ENCODE measurements around the gene DKK2.
"Not testable (repeated sequence)": the region's sequence is repeated elsewhere in the genome, so short reads cannot be mapped to it uniquely, and the experiment has no call there.

The DKK2 gene

DNA sequence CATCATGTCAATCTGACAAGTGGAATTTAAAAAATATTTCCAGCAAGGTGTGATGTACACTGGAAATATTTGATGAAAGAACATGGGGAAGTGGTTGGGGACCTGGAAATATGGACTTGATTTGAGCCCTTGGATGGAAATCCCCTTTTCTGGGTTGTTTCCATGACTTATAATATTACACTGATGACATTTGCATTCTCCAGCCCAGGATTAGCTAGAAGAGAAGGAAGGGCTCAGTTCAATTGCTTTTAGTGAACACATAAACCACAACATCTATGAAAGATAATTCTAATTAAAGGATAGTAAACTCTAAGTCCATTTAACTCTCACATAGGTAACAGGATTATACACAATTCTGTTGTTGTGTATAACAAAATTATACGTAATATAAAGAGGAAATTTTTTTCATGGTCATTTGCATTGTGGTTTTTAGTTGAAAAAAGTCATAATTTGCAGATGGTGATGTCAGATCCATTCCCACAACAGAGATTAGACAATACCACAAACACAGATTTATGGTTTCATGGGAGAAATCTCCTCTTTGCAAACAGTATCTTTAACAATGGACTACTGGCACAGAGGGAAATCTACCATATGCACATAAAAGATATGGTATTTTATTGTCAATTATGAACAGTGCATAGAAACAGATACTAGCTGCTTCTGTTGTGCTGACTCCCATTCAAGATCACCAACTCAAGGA is 126.5 kb downstream of the DKK2 start:
- DNase-seq (ENCODE audit: low read depth) = no peak

DNA sequence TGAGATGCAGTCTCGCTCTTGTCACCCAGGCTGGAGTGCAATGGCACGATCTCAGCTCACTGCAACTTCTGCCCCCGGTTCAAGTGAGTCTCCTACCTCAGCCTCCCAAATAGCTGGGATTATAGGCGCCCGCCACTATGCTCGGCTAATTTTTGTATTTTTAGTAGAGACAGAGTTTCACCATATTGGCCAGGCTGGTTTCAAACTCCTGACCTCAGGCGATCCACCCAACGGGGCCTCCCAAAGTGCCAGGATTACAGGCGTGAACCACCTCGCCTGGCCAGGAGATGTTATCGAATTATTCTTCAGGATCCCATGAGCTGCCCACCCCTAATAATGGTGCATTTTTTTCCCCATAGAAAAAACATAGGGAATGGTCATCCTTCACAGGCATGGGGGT is 128.1 kb downstream of the DKK2 start:
- DNase-seq (ENCODE audit: low read depth) = not testable (repeated sequence)

DNA sequence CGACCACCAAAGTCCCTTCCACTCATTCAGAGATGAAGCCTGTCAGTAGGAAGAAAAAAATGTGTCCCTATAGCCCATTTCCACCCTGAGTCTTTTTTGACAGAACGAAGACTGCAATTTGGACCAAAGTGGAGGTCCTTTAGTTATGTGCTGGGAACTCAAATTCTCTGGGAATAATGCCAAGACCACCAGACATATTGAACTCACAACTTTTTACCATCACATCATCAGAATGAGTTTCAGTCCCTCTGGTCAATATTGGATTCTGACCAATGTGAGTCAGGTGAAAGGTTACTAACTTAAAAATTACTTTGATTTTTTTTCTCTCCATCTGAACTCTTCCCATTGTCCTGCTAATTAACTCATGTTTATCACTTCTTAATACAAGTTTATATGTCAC is 128.9 kb downstream of the DKK2 start:
- DNase-seq (ENCODE audit: low read depth) = no peak

DNA sequence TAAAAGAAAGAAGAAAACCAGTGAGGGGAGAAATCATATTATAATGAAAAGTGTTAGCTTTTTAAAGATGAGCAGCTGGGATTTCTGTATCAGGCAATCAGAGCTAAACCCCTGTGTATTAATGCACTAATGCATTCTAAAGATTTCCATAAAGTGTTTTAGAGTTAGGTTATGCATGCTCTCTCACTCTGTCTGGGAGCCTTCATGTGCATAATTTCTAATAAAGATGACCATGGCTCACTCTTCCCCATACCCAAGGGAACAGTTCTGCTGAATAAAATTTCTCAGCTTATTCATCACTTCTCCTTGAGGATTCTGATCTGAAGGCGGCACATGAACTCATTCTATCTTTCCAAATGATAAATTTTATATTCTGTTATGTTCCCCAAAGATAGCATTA is 129.4 kb downstream of the DKK2 start:
- no peak for DNase-seq (ENCODE audit: low read depth)

DNA sequence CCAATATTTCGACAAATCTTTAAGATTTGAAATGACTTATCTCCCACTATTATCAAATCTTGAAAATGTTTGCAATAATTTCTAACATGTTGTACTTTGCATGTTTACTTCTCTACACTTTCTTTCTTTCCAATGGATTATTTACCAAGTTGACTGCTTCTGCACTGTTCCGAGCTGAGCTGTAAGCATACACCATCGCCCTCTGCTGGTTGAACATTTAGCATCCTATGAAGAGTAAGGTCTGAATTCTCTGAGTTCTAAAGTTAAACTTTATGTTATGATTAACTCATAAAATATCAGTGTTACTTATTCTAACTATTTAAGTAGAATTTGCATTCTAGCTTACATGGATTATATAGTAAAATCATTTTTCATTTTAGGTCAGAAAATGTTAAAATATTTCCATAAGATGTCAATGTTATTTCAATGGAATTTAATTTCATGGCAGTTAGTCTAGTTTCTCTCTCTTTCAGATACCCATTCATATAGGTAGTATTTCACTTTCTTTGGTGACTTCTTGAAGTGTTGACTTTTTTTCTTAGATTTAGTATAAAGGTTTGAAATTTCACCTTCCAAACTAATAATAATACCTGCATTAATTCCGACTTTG is 137.4 kb downstream of the DKK2 start:
- peak; percentile 33 for DNase-seq (ENCODE audit: low read depth)

DNA sequence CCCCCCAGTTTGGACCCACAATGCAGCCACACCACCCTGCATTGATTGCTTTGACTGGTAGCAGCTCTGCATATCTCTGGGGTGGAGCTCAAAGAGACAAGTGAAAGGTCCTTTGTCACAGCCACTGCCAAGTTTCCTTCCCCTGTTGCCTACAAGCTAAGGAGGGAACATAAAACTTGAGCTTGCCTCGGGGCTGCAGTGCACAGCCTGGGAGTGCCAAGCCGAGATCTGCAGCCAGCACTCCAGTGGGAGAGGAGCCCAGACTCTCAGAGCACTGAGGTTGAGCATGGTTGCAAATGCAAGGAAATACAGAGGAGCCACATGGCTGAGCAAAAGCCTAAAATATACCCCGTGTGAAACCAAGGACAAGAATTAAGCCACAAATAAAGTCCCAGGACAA is 142.2 kb downstream of the DKK2 start:
- DNase-seq (ENCODE audit: low read depth) = no peak

DNA sequence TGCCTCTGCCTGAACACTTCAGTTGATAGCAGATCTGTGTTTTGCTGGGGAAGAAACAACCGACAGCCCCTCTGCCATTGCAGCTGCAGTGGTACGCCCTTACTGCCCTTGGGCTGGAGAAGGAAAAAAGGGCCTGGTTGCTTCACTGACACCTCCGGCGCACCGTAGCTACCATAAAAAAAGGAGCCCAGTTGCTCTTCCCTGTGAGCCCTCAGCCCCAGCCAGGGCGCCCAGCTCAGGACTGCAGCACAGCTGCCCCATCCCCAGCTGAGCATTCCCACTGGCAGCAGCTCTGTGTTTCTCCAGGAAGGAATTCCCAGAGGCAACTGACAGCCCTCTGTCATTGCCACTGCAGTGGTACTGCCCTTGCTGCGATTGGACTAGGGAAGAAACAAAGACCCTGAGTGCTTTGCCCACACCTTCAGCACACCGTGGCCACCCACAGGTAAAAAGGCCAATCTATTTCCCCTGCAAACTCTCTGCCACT is 142.7 kb downstream of the DKK2 start:
- no peak for DNase-seq (ENCODE audit: low read depth)

DNA sequence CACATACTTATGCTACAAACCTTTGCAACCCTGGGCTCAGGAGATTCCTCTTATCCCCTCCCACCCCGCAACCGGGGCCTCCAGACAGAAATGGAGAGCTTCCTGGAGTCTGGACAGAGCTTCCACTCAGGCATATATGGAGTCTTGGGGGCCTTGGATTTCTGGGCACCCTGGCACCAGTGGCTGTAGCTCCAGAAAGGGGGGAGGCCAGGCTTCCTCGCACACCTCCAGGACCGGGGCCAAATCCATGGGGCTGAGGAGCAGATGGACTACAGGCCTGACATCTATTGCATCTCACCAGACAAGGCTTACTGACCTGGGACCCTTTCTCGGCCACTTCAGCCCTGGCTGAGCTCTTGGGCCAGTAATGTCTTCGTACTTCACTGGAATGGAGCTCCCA is 143.3 kb downstream of the DKK2 start:
- DNase-seq (ENCODE audit: low read depth) = no peak

DNA sequence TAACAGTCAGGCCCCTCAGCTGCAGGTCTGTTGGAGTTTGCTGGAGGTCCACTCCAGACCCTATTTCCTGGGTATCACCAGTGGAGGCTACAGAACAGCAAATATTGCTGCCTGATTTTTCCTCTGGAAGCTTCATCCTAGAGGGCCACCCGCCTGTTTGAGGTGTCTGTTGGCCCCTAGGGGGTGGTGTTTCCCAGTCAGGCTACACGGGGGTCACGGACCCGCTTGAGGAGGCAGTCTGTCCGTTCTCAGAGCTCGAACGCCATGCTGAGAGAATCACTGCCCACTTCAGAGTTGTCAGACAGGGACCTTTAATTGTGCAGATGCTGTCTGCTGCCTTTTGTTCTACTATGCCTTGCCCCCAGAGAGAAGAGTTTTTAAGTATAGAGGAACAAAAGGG is 160.8 kb downstream of the DKK2 start:
- DNase-seq (ENCODE audit: low read depth) = no peak

Data from GM04504 (cell line).